Mesothelial cell of epicardium (in vitro differentiated cells): ENCODE results near the gene AHCYL2. TPM values are rescaled to one million over a fixed set of nuclear protein-coding genes. Genes with fewer than 3 reads are reported as not detected.

ENCODE experiments used
- DNase-seq, 2 experiments: peaks; one replicate each; pipeline ENCODE4 v3.0.0; 2021; ENCODE audit warnings: low spot score in 2 of 2; ENCODE audit not compliant: unreplicated experiment in 2 of 2
- H3K27ac Mint-ChIP-seq: 2 replicates; pipeline ENCODE4 v1.8.0; 2021; ENCODE audit warnings: mixed read lengths
- H3K27me3 Mint-ChIP-seq: 2 replicates; pipeline ENCODE4 v1.8.0; 2021; ENCODE audit warnings: low read depth, mixed read lengths
- H3K36me3 Mint-ChIP-seq: 2 replicates; pipeline ENCODE4 v1.8.0; 2021; ENCODE audit warnings: mixed read lengths
- H3K4me1 Mint-ChIP-seq: 2 replicates; pipeline ENCODE4 v1.8.0; 2021; ENCODE audit warnings: mixed read lengths
- H3K4me3 Mint-ChIP-seq: 2 replicates; pipeline ENCODE4 v1.8.0; 2021; ENCODE audit warnings: mild to moderate bottlenecking, moderate library complexity, mixed read lengths
- H3K9me3 Mint-ChIP-seq: 2 replicates; pipeline ENCODE4 v1.8.0; 2021; ENCODE audit warnings: mixed read lengths
- total RNA-seq: library from RNA; stranded (reverse); gene quantifications from 3 replicates; pipeline ENCODE4 v1.2.1, GENCODE V29; 2021
- TF ChIP-seq, protein P1 (sequence below): fragments of 200-600 bp; sonication (generic); IDR thresholded peaks from one replicate; pipeline ENCODE4 v1.5.0; 2021; ENCODE audit warnings: antibody characterized with exemption; ENCODE audit not compliant: unreplicated experiment

The AHCYL2 gene
- total RNA-seq, 1 donor from 2014 or later = 22.8 TPM

DNA sequence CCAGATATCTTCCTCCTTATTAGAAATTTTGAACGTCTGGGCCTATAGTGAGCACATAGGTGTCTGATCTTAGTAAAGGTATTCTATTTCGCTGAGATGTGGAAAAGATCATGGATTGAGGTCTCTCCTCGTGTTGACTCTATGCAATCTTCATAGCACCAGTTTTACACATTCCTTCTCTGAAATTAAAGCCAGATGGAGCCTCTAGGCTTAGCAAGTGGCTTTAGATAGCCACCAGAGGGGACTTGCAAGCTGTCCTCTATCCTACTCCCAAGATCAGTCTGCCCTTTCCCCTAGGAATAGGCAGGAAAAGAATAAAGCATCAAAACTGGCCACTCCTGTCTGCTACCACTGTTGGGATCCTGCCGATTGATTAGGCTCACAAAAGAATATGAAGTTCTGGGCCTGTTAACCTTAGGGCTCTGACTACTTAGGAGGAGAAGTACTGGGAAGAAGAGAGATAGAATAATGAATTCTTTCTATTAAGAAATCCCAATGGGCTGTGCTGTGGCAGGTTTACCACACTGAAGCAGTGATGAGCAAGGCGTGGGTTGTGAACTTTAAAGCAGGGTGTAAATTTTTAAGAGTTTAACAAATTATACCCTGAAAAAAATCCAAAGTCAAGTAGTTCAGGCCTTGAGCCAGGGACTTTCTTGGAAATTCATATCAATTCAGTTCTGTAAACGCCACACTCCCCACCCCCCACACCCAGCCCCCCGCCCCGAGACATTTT lies 207.2 kb downstream of the AHCYL2 start:
- Mint-ChIP-seq H3K27ac (no peak overlapping the region), H3K36me3 (peaks cover 15% of the 10 kb centered on the region), H3K9me3 (no peaks in the 10 kb centered on the region), H3K4me1 (peaks cover 10% of the 10 kb centered on the region), H3K27me3 (peaks cover 46% of the 10 kb centered on the region), H3K4me3 (no peak overlapping the region)
- no peak for DNase-seq
- TF ChIP-seq, protein P1, sequence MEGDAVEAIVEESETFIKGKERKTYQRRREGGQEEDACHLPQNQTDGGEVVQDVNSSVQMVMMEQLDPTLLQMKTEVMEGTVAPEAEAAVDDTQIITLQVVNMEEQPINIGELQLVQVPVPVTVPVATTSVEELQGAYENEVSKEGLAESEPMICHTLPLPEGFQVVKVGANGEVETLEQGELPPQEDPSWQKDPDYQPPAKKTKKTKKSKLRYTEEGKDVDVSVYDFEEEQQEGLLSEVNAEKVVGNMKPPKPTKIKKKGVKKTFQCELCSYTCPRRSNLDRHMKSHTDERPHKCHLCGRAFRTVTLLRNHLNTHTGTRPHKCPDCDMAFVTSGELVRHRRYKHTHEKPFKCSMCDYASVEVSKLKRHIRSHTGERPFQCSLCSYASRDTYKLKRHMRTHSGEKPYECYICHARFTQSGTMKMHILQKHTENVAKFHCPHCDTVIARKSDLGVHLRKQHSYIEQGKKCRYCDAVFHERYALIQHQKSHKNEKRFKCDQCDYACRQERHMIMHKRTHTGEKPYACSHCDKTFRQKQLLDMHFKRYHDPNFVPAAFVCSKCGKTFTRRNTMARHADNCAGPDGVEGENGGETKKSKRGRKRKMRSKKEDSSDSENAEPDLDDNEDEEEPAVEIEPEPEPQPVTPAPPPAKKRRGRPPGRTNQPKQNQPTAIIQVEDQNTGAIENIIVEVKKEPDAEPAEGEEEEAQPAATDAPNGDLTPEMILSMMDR = no peak

DNA sequence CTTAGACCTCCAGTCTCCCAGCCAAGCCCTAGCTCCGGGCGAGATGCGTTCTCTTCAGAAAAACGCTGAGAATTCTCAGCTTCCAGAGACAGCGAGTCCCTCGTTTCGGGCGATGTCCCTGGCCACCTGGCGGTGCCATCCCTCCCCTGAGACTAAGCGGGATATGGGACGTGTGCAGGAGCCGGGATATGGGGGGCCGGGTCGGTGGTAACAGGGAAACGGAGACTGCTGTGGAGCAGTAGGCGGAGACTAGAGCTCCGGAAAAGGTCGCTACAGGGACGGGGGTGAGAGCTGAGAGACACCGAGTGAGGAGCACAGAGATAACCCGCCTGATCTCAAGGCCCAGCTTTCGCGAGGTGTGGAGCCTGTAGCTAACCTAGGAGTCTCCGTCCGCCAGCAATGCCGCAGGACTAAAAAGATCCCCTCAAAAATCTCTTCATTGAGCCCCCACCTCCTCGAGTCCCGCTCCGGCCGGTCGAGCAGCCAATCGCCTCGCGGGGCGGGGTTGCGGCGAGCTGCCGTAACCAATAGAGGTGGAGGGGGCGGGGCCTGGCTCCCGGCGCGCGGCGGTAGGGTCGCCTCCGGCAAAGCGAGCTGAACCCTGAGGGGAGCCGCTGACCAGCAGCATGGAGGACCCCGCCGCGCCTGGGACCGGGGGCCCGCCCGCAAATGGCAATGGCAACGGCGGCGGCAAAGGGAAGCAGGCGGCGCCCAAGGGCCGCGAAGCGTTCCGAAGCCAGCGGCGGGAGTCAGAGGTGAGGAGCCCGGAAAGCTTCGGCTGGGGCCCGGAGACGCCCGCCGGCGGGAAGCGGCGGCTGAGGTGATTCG lies 209.2 kb downstream of the AHCYL2 start, which contains the start of gene STRIP2:
STRIP2 (plus strand) TSS at position 586 of the 828 bp plus-strand sequence; CDS start at position 627, 41 bp downstream.
- H3K36me3 Mint-ChIP-seq = peaks cover 3% of the 10 kb centered on the region
- H3K27me3 Mint-ChIP-seq = peaks cover 46% of the 10 kb centered on the region
- peak within 1 kb of the TSS; percentile 81 for H3K4me3 Mint-ChIP-seq
- DNase-seq = peak; percentile 89 to 92
- H3K27ac Mint-ChIP-seq = peak within 1 kb of the TSS; percentile 35
- TF ChIP-seq, protein P1 = no peak
- H3K9me3 Mint-ChIP-seq = no peaks in the 10 kb centered on the region
- H3K4me1 Mint-ChIP-seq = peaks cover 10% of the 10 kb centered on the region

DNA sequence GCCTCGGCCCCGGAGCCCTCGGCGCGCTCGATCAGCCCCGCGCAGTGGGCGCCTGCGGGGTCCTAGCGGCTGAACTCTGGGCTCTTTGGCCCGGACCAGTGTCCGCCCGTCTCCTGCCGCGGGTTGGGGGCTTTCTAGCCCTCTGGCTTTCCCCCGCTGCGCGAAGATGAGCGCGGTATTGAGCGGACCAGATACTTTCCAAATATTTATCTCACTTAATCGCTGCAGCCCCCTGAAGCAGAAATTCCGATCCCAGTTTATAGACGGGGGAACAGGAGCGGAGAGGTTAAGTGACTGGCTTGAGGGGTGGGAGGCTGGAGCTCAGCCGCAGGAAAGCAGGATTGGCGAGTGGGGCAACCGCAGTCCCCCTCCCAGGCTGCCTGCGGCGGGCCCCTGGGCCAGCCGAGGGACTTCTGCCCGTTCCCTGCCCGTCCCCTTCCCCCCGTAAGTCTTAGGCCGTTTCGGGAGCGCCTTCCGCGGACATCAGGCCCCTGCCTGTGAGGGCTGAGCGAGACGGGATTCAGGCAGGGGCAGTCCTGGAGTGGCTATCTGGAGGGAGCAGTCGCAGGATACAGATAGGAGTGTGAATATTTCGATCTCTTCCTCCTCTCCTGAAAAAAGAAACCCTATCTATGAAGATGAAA lies 210.0 kb downstream of the AHCYL2 start:
- peaks cover 46% of the 10 kb centered on the region for H3K27me3 Mint-ChIP-seq
- H3K4me3 Mint-ChIP-seq = peak overlapping the region; percentile 81
- DNase-seq = no peak
- H3K27ac Mint-ChIP-seq = no peak overlapping the region
- H3K4me1 Mint-ChIP-seq = peaks cover 10% of the 10 kb centered on the region
- TF ChIP-seq, protein P1 = no peak
- peaks cover under 1% of the 10 kb centered on the region for H3K36me3 Mint-ChIP-seq
- H3K9me3 Mint-ChIP-seq = no peaks in the 10 kb centered on the region

DNA sequence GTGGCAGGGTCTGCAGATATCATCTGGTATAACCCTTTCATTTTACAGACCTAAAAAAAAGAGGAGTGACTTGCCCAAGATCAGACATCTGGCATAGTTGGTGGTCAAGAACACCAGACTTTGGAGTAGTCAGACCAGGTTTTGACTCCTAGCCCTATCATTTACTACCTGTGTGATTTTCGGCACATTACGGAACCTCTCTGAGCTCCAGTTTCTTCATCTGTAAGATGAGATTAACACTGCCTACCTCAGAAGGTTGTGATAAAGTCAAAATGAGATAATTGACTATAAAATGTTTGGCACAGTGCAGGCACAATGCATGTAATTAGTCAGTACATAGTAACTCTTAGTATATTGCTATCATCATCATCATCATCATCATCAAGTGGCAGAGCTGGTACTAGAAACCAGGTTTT lies 210.6 kb downstream of the AHCYL2 start:
- no peak overlapping the region for H3K27ac Mint-ChIP-seq

DNA sequence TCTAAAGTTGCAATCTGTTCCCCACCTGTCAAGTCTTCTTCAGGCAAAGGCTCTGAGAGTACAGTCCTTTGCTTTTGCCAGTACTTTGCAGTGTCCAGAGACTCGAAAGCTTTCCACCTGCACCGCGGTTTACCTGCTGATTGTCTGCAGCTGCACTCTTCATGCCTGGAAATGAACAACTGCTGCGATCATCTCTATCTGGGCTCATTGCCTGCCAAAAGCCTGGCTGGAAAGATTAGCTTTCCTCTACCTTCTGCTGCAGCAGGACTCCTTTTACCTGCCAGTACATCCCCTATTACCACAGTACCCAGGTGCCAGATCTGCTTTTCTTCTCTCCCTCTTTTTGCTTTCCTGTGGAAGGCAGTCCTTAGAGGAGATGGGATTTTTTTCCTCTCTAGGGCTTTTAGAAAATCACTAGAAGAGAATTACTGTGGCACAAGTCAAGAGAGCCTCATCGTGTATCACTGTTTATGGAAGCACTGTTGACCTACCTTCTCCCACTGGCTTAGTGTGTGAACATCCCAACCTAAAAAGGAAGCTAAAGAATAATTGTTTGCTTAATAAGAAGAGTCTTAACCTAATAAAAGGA lies 211.6 kb downstream of the AHCYL2 start:
- Mint-ChIP-seq H3K36me3 (no peaks in the 10 kb centered on the region), H3K27me3 (peaks cover 44% of the 10 kb centered on the region), H3K27ac (no peak overlapping the region), H3K9me3 (no peaks in the 10 kb centered on the region), H3K4me3 (peak overlapping the region; percentile 2), H3K4me1 (peaks cover 10% of the 10 kb centered on the region)
- TF ChIP-seq, protein P1 = no peak
- no peak for DNase-seq

More for the DNA sequence above, 210.6 kb downstream of the AHCYL2 start:
- H3K36me3 Mint-ChIP-seq = no peaks in the 10 kb centered on the region
- peaks cover 10% of the 10 kb centered on the region for H3K4me1 Mint-ChIP-seq
- H3K4me3 Mint-ChIP-seq = peak overlapping the region; percentile 81
- no peak for DNase-seq
- H3K9me3 Mint-ChIP-seq = no peaks in the 10 kb centered on the region
- peaks cover 44% of the 10 kb centered on the region for H3K27me3 Mint-ChIP-seq
- TF ChIP-seq, protein P1 = no peak
